H9 (cell line): ENCODE results near the gene RAB15. TPM values are rescaled to one million over a fixed set of nuclear protein-coding genes. Genes with fewer than 3 reads are reported as not detected.

Experiments used
- DNase-seq: peaks from one replicate; pipeline ENCODE4 v3.0.0-alpha.2; 2017
- H2AFZ ChIP-seq: one replicate; pipeline ENCODE4 v1.6.1; 2013; ENCODE audit warnings: mild to moderate bottlenecking, low read length, control low read depth, moderate library complexity
- H2AK5ac ChIP-seq: 2 replicates; pipeline ENCODE4 v1.6.1; 2013; ENCODE audit warnings: low read length, control low read depth, mixed read lengths; ENCODE audit not compliant: insufficient read length
- H2BK120ac ChIP-seq: one replicate; pipeline ENCODE4 v1.6.1; 2013; ENCODE audit warnings: low read depth, mild to moderate bottlenecking, low read length, control low read depth, inconsistent platforms; ENCODE audit not compliant: poor library complexity, severe bottlenecking
- H2BK12ac ChIP-seq: 2 replicates; pipeline ENCODE4 v1.6.1; 2013; ENCODE audit warnings: low read length, control low read depth, mixed read lengths, low read depth; ENCODE audit not compliant: insufficient read length
- H2BK15ac ChIP-seq: 2 replicates; pipeline ENCODE4 v1.6.1; 2013; ENCODE audit warnings: low read depth, low read length, control low read depth
- H2BK20ac ChIP-seq: one replicate; pipeline ENCODE4 v1.6.1; 2013; ENCODE audit warnings: low read depth, mild to moderate bottlenecking, low read length, control low read depth, inconsistent platforms; ENCODE audit not compliant: poor library complexity, severe bottlenecking
- H2BK5ac ChIP-seq: 2 replicates; pipeline ENCODE4 v1.6.1; 2013; ENCODE audit warnings: low read length, control low read depth, mixed read lengths; ENCODE audit not compliant: insufficient read length
- H3K14ac ChIP-seq: 2 replicates; pipeline ENCODE4 v1.6.1; 2013; ENCODE audit warnings: low read length, control low read depth; ENCODE audit not compliant: insufficient read depth
- H3K18ac ChIP-seq: 2 replicates; pipeline ENCODE4 v1.6.1; 2013; ENCODE audit warnings: low read depth, mild to moderate bottlenecking, mixed read lengths, low read length, control low read depth; ENCODE audit not compliant: insufficient read length
- H3K23ac ChIP-seq: 2 replicates; pipeline ENCODE4 v1.6.1; 2013; ENCODE audit warnings: low read length, control low read depth, mixed read lengths, low read depth; ENCODE audit not compliant: insufficient read length
- H3K23me2 ChIP-seq: 2 replicates; pipeline ENCODE4 v1.6.1; 2013; ENCODE audit warnings: low read depth, mild to moderate bottlenecking, mixed read lengths, low read length, control low read depth; ENCODE audit not compliant: insufficient read length, poor library complexity, severe bottlenecking
- H3K27ac ChIP-seq: 2 replicates; pipeline ENCODE4 v1.5.1; 2013; ENCODE audit warnings: low read length, control low read depth, mixed read lengths, low read depth; ENCODE audit not compliant: insufficient read length
- H3K27me3 ChIP-seq: 2 replicates; pipeline ENCODE4 v1.6.1; 2013; ENCODE audit warnings: low read length, control low read depth, inconsistent platforms; ENCODE audit not compliant: insufficient read depth
- H3K4ac ChIP-seq: 2 replicates; pipeline ENCODE4 v1.6.1; 2013; ENCODE audit warnings: low read depth, mild to moderate bottlenecking, control low read depth, inconsistent platforms, low read length, moderate library complexity
- H3K4me1 ChIP-seq: 2 replicates; pipeline ENCODE4 v1.6.1; 2013; ENCODE audit warnings: low read length, control low read depth, inconsistent platforms; ENCODE audit not compliant: insufficient read depth
- H3K4me2 ChIP-seq: 2 replicates; pipeline ENCODE4 v1.6.1; 2013; ENCODE audit warnings: low read length, control low read depth, mixed read lengths; ENCODE audit not compliant: insufficient read length, insufficient read depth
- H3K56ac ChIP-seq: 2 replicates; pipeline ENCODE4 v1.6.1; 2013; ENCODE audit warnings: low read depth, mild to moderate bottlenecking, mixed read lengths, low read length, control low read depth; ENCODE audit not compliant: insufficient read length
- H3K79me1 ChIP-seq: 2 replicates; pipeline ENCODE4 v1.6.1; 2013; ENCODE audit warnings: low read depth, mild to moderate bottlenecking, moderate library complexity, low read length, control low read depth, inconsistent platforms; ENCODE audit not compliant: insufficient read depth, poor library complexity, severe bottlenecking
- H3K79me2 ChIP-seq: 2 replicates; pipeline ENCODE4 v1.6.1; 2013; ENCODE audit warnings: low read length, control low read depth, inconsistent platforms; ENCODE audit not compliant: insufficient read depth
- H3K9ac ChIP-seq: 2 replicates; pipeline ENCODE4 v1.6.1; 2013; ENCODE audit warnings: low read length, control low read depth, mixed read lengths; ENCODE audit not compliant: insufficient read length; ENCODE audit errors: extremely low read depth
- H3K9me3 ChIP-seq: one replicate; pipeline ENCODE4 v1.6.1; 2013; ENCODE audit warnings: low read depth, low read length, inconsistent platforms; ENCODE audit not compliant: control insufficient read depth
- H3T11ph ChIP-seq: one replicate; pipeline ENCODE4 v1.6.1; 2013; ENCODE audit warnings: mild to moderate bottlenecking, low read length, control low read depth, inconsistent platforms
- H4K20me1 ChIP-seq: one replicate; pipeline ENCODE4 v1.6.1; 2013; ENCODE audit not compliant: control insufficient read depth, insufficient read length, insufficient read depth
- H4K5ac ChIP-seq: 2 replicates; pipeline ENCODE4 v1.6.1; 2013; ENCODE audit warnings: low read depth, mild to moderate bottlenecking, mixed read lengths, low read length, control low read depth; ENCODE audit not compliant: insufficient read length
- H4K8ac ChIP-seq: replicated peaks from 2 replicates; pipeline ENCODE4 v1.6.1; 2013; ENCODE audit warnings: low read length, control low read depth, mixed read lengths, low read depth; ENCODE audit not compliant: insufficient read length
- H4K91ac ChIP-seq: 2 replicates; pipeline ENCODE4 v1.6.1; 2013; ENCODE audit warnings: low read depth, mild to moderate bottlenecking, moderate library complexity, mixed read lengths, low read length, control low read depth; ENCODE audit not compliant: insufficient read length
- H3K27ac Mint-ChIP-seq, 3 experiments: 2 replicates in 2 of 3; 3 replicates in 1 of 3; pipeline ENCODE4 v1.8.0; 2020 to 2021; ENCODE audit warnings: mixed read lengths in 3 of 3, mild to moderate bottlenecking in 1 of 3, moderate library complexity in 1 of 3
- H3K27me3 Mint-ChIP-seq: 2 replicates; pipeline ENCODE4 v1.8.0; 2021; ENCODE audit warnings: low read depth, mild to moderate bottlenecking, moderate library complexity, mixed read lengths
- H3K36me3 Mint-ChIP-seq, 3 experiments: 2 replicates in 2 of 3; 3 replicates in 1 of 3; pipeline ENCODE4 v1.8.0; 2020 to 2021; ENCODE audit warnings: low read depth in 3 of 3, mixed read lengths in 3 of 3; ENCODE audit not compliant: insufficient read depth in 1 of 3
- H3K4me1 Mint-ChIP-seq, 2 experiments: 2 replicates each; pipeline ENCODE4 v1.8.0; 2020; ENCODE audit warnings: mixed read lengths in 2 of 2
- H3K4me3 Mint-ChIP-seq, 2 experiments: 2 replicates in 1 of 2; 3 replicates in 1 of 2; pipeline ENCODE4 v1.8.0; 2020 to 2021; ENCODE audit warnings: mild to moderate bottlenecking in 2 of 2, mixed read lengths in 2 of 2, moderate library complexity in 1 of 2
- H3K9me3 Mint-ChIP-seq, 2 experiments: 2 replicates in 1 of 2; 3 replicates in 1 of 2; pipeline ENCODE4 v1.8.0; 2020; ENCODE audit warnings: mild to moderate bottlenecking in 2 of 2, mixed read lengths in 2 of 2, moderate library complexity in 1 of 2
- WGBS: extraction: QIAGEN DNeasy Blood & Tissue Kit; methylation state at CpG from one replicate; pipeline ENCODE4 v1.1.7; 2013; ENCODE audit warnings: missing lambda C conversion rate, low lambda C conversion rate, mixed read lengths; ENCODE audit not compliant: insufficient read length; ENCODE audit errors: extremely low coverage; 5-methylcytosine and 5-hydroxymethylcytosine counted together
- total RNA-seq: library from RNA; stranded (reverse); gene quantifications from 2 replicates; pipeline ENCODE4 v1.2.1, GENCODE V29; 2021
- TF ChIP-seq, protein P1 (sequence below): fragments of 200-600 bp; sonication (generic); conservative IDR thresholded peaks from 3 replicates; pipeline ENCODE4 v1.8.0; 2021; ENCODE audit warnings: antibody characterized with exemption, mild to moderate bottlenecking

The RAB15 gene
- total RNA-seq, 1 experiment from 2014 or later, result 54.3 TPM

DNA sequence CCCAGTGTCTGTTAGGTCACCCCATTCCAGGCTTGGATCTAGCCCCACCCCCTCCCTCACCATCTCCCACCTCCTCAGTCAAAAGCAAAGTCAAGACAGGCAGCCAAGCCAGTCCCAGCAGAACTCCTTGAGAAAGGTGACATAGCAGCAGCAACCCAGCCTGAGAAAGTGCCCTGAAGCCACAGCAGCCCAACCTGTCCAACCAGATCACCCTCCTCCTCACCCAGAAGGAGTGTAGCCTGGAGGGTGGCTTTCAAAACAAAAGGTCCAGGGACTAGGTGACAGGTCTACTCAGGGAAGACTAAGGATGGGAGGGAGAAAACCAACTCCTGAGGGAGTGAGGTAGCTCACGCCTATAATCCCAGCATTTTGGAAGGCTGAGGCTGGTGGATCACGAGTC lies 5.2 kb downstream of the RAB15 start:
- Histone ChIP-seq H4K5ac (no peak overlapping the region), H3K23ac (no peak overlapping the region), H4K8ac (no peak overlapping the region), H3K4me2 (no peak overlapping the region), H3K27me3 (no peaks in the 10 kb centered on the region), H4K20me1 (no peaks in the 10 kb centered on the region), H2BK20ac (no peak overlapping the region), H3K56ac (no peak overlapping the region), H3K18ac (no peak overlapping the region), H3K79me1 (no peaks in the 10 kb centered on the region), H3K4me1 (peaks cover 20% of the 10 kb centered on the region; the same call in 1 of the 2 replicates), H2BK15ac (no peak overlapping the region), H3K79me2 (no peaks in the 10 kb centered on the region; the same call in 1 of the 2 replicates), H2BK5ac (no peak overlapping the region), H3T11ph (no peak overlapping the region), H3K14ac (no peak overlapping the region), H3K27ac (no peak overlapping the region), H2AK5ac (no peak overlapping the region), H4K91ac (no peak overlapping the region), H2BK120ac (no peak overlapping the region), H3K9me3 (no peaks in the 10 kb centered on the region), H2AFZ (no peak overlapping the region), H3K4ac (no peak overlapping the region), H2BK12ac (no peak overlapping the region), H3K23me2 (no peaks in the 10 kb centered on the region), H3K9ac (no peak overlapping the region)
- peaks cover 45 to 46% of the 10 kb centered on the region in 2 experiments for H3K4me1 Mint-ChIP-seq
- no peak for DNase-seq
- H3K27ac Mint-ChIP-seq, result peak overlapping the region in 1 of 3 experiments; percentile 47; a peak in 2 of 7 replicates
- H3K9me3 Mint-ChIP-seq, result no peaks in the 10 kb centered on the region
- peaks cover 19 to 24% (median 22%) of the 10 kb centered on the region in 3 experiments; a peak in 6 of 7 replicates for H3K36me3 Mint-ChIP-seq
- TF ChIP-seq, protein P1, sequence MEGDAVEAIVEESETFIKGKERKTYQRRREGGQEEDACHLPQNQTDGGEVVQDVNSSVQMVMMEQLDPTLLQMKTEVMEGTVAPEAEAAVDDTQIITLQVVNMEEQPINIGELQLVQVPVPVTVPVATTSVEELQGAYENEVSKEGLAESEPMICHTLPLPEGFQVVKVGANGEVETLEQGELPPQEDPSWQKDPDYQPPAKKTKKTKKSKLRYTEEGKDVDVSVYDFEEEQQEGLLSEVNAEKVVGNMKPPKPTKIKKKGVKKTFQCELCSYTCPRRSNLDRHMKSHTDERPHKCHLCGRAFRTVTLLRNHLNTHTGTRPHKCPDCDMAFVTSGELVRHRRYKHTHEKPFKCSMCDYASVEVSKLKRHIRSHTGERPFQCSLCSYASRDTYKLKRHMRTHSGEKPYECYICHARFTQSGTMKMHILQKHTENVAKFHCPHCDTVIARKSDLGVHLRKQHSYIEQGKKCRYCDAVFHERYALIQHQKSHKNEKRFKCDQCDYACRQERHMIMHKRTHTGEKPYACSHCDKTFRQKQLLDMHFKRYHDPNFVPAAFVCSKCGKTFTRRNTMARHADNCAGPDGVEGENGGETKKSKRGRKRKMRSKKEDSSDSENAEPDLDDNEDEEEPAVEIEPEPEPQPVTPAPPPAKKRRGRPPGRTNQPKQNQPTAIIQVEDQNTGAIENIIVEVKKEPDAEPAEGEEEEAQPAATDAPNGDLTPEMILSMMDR, result no peak
- H3K27me3 Mint-ChIP-seq, result peaks cover 16% of the 10 kb centered on the region
- WGBS, result no CpG with 5 or more reads among the region's 2 CpGs
- no peak overlapping the region for H3K4me3 Mint-ChIP-seq
